Measurements from ENCODE around the gene CD59. TPM values are rescaled to one million over a fixed set of nuclear protein-coding genes. Genes with fewer than 3 reads are reported as not detected.

CD59 gene
- total and polyA plus RNA-seq, 9 of the 15 experiments (the other 6 are each of a cell fraction or from before 2014, with no cell fraction given) = 38.1 to 338 (median 173) TPM

GRCh38 chr11:33704240-33705002 is 31.8 kb downstream of the CD59 start:
- DNase-seq (ENCODE audit: extremely low read depth in 1 of 4, low spot score in 3 of 4) (peak in 2 of 4 experiments; percentile 31 to 36), ATAC-seq (no peak), FAIRE-seq (no peak)
- intact Hi-C loops (cut with micrococcal nuclease) = no loop called here
- H2AFZ ChIP-seq (ENCODE audit: low read depth, low read length) = no peak overlapping the region
- ChIA-PET POLR2A (interaction anchor here (1.1 to 1.8 kb wide), 2 partner anchors 10 to 12 kb away, joined by 3 to 8 read pairs; no protein-coding TSS in a partner anchor), CTCF (ENCODE audit: low intra/inter-chr PET ratio) (no interaction called here)
- BruUV-seq (replicated peaks) = no TSS peak
- H3K4me2 ChIP-seq (ENCODE audit: insufficient read depth, low read length) = no peak overlapping the region
- no peaks in the 10 kb centered on the region for H3K79me2 ChIP-seq (ENCODE audit: control insufficient read depth, insufficient read depth, low read length)
- in situ Hi-C loops (cut with MboI) = no loop called here
- no peak overlapping the region for H3K27ac ChIP-seq (ENCODE audit: extremely low read depth, low read depth, low read length)
- H3K9me3 ChIP-seq (replicated peaks; ENCODE audit: control insufficient read depth, insufficient read depth, low read depth, low read length) = no peaks in the 10 kb centered on the region
- H3K4me3 ChIP-seq = no peak overlapping the region
- H3K36me3 ChIP-seq (ENCODE audit: control insufficient read depth, insufficient read depth, low read length) = peaks cover 36% of the 10 kb centered on the region
- 0 out of 5 replicates have a peak, but pooled peaks cover 0 to 4% of the 10 kb centered on the region in 2 experiments for H3K27me3 ChIP-seq (ENCODE audit: control insufficient read depth in 2 of 2, insufficient read depth in 2 of 2, low read length in 2 of 2)
- no peaks in the 10 kb centered on the region for H3K9me1 ChIP-seq (ENCODE audit: control insufficient read depth, insufficient read depth, low read length)
- no peaks in the 10 kb centered on the region for H4K20me1 ChIP-seq (replicated peaks; ENCODE audit: control insufficient read depth, insufficient read depth, low read length)
- 63% methylated on average over 7 of the region's 7 CpGs for WGBS (ENCODE audit: insufficient coverage, low coverage, missing lambda C conversion rate)
- H3K4me1 ChIP-seq (replicated peaks in 1 of 2; ENCODE audit: control insufficient read depth in 2 of 2, insufficient read depth in 2 of 2, low read length in 2 of 2) = peaks cover 16% of the 10 kb centered on the region in 2 experiments
- TF ChIP-seq HMG20A (CRISPR knock-in tag; conservative IDR thresholded peaks at IDR 0.05) = no peak
- TF ChIP-seq CTCF (IDR thresholded peaks at IDR 0.05 in 2 of 3, conservative IDR thresholded peaks at IDR 0.05 in 1 of 3; ENCODE audit: insufficient read depth in 2 of 3, low read depth in 1 of 3, low read length in 3 of 3) = 0 out of 6 replicates have a peak, but pooled peaks of 1 of the 3 experiments have one; percentile 11
- no peak for TF ChIP-seq THAP12 (CRISPR knock-in tag; IDR thresholded peaks at IDR 0.05)
- no peak for TF ChIP-seq ZBTB8A (IDR thresholded peaks at IDR 0.05; ENCODE audit: partially characterized antibody)
- TF ChIP-seq NFIC (IDR thresholded peaks at IDR 0.05) = peak; percentile 8; the same call in 1 of the 2 replicates
- TF ChIP-seq E2F8 (IDR thresholded peaks at IDR 0.05; ENCODE audit: low read depth, partially characterized antibody) = peak; percentile 6
- 0 out of 2 replicates have a peak, but pooled peaks have one; percentile 10 for TF ChIP-seq POLR2AphosphoS2 (IDR thresholded peaks at IDR 0.05; ENCODE audit: low read length)
- no peak for TF ChIP-seq ZNF780A (CRISPR knock-in tag; IDR thresholded peaks at IDR 0.05)
- no peak for TF ChIP-seq ZNF696 (CRISPR knock-in tag; conservative IDR thresholded peaks at IDR 0.05)
- no peak for TF ChIP-seq SMAD3 (CRISPR knock-in tag; conservative IDR thresholded peaks at IDR 0.05)
- no peak overlapping the region for H3K9ac ChIP-seq (ENCODE audit: insufficient read depth in 1 of 2, low read depth in 2 of 2, low read length in 2 of 2)

All from K562 (cell line).